GM23338 (cell line): Measurements from ENCODE around the gene CD247. TPM values are rescaled to one million over a fixed set of nuclear protein-coding genes. Genes with fewer than 3 reads are reported as not detected.

ENCODE experiments used
- ATAC-seq: fragments of 200-7000 bp; cut with Tn5 transposase; 3 replicates; pipeline ENCODE4 v1.9.1; 2020
- DNase-seq: peaks from one replicate; pipeline ENCODE4 v3.0.0-alpha.2; 2015; ENCODE audit warnings: low spot score
- H2AFZ ChIP-seq: fragments of 200-600 bp; sonication (generic); 2 replicates; pipeline ENCODE4 v1.8.0; 2016; ENCODE audit warnings: antibody characterized with exemption, mild to moderate bottlenecking, moderate library complexity
- H3F3A ChIP-seq: fragments of 200-600 bp; sonication (generic); replicated peaks from 2 replicates; pipeline ENCODE4 v1.8.0; 2017; ENCODE audit warnings: antibody characterized with exemption, mixed run types, low read depth
- H3K27ac ChIP-seq: fragments of 200-600 bp; sonication (generic); 2 replicates; pipeline ENCODE4 v1.6.1; 2016; ENCODE audit warnings: low read depth
- H3K27me3 ChIP-seq: fragments of 200-600 bp; sonication (generic); 2 replicates; pipeline ENCODE4 v1.8.0; 2016; ENCODE audit warnings: mild to moderate bottlenecking, mixed run types, moderate library complexity; ENCODE audit not compliant: insufficient read depth
- H3K36me3 ChIP-seq: fragments of 200-600 bp; sonication (generic); 2 replicates; pipeline ENCODE4 v1.8.0; 2016; ENCODE audit warnings: mild to moderate bottlenecking; ENCODE audit not compliant: insufficient read depth
- H3K4me1 ChIP-seq: fragments of 200-600 bp; sonication (generic); 2 replicates; pipeline ENCODE4 v1.8.0; 2016; ENCODE audit warnings: mild to moderate bottlenecking, moderate library complexity; ENCODE audit not compliant: insufficient read depth
- H3K4me2 ChIP-seq: fragments of 200-600 bp; sonication (generic); 2 replicates; pipeline ENCODE4 v1.7.1; 2017; ENCODE audit warnings: mixed run types
- H3K4me3 ChIP-seq: fragments of 200-600 bp; sonication (generic); 2 replicates; pipeline ENCODE4 v1.6.1; 2016; ENCODE audit warnings: mixed run types
- H3K79me2 ChIP-seq: fragments of 200-600 bp; sonication (generic); replicated peaks from 2 replicates; pipeline ENCODE4 v1.8.0; 2017; ENCODE audit warnings: mild to moderate bottlenecking; ENCODE audit not compliant: insufficient read depth
- H3K9me2 ChIP-seq: fragments of 200-600 bp; sonication (generic); 2 replicates; pipeline ENCODE4 v1.8.0; 2017; ENCODE audit not compliant: insufficient read depth
- H4K20me1 ChIP-seq: fragments of 200-600 bp; sonication (generic); replicated peaks from 2 replicates; pipeline ENCODE4 v1.8.0; 2017; ENCODE audit warnings: mild to moderate bottlenecking; ENCODE audit not compliant: insufficient read depth
- H3K27ac Mint-ChIP-seq: 2 replicates; pipeline ENCODE4 v1.8.0; 2020; ENCODE audit warnings: inconsistent platforms, mild to moderate bottlenecking, moderate library complexity, mixed read lengths
- H3K27me3 Mint-ChIP-seq: 3 replicates; pipeline ENCODE4 v1.8.0; 2022; ENCODE audit warnings: low read depth, mild to moderate bottlenecking, moderate library complexity, mixed read lengths, inconsistent platforms; ENCODE audit not compliant: insufficient read depth, poor library complexity
- H3K36me3 Mint-ChIP-seq: 3 replicates; pipeline ENCODE4 v1.8.0; 2021; ENCODE audit warnings: low read depth, mild to moderate bottlenecking, inconsistent platforms, moderate library complexity, mixed read lengths
- H3K4me1 Mint-ChIP-seq: 3 replicates; pipeline ENCODE4 v1.8.0; 2020; ENCODE audit warnings: mild to moderate bottlenecking, inconsistent platforms, mixed read lengths
- H3K4me3 Mint-ChIP-seq: 3 replicates; pipeline ENCODE4 v1.8.0; 2021; ENCODE audit warnings: moderate library complexity, mild to moderate bottlenecking, inconsistent platforms, mixed read lengths
- H3K9me3 Mint-ChIP-seq: 3 replicates; pipeline ENCODE4 v1.8.0; 2020; ENCODE audit warnings: moderate library complexity, mild to moderate bottlenecking, inconsistent platforms, mixed read lengths
- CREB1 ChIP-seq: fragments of 250-450 bp; sonication (Bioruptor Pico); IDR thresholded peaks from 2 replicates; pipeline ENCODE4 v1.5.0; 2020; ENCODE audit warnings: low read depth, mild to moderate bottlenecking, moderate library complexity
- ETS1 ChIP-seq: IDR thresholded peaks from 2 replicates; pipeline ENCODE4 v1.6.1; 2016; ENCODE audit warnings: antibody characterized with exemption
- EZH2 ChIP-seq: fragments of 200-600 bp; sonication (generic); IDR thresholded peaks from one replicate; pipeline ENCODE4 v1.8.0; 2017; ENCODE audit warnings: antibody characterized with exemption, mild to moderate bottlenecking, low read depth; ENCODE audit not compliant: unreplicated experiment
- EZH2phosphoT487 ChIP-seq: fragments of 200-600 bp; sonication (generic); IDR thresholded peaks from one replicate; pipeline ENCODE4 v1.8.1; 2018; ENCODE audit warnings: antibody characterized with exemption; ENCODE audit not compliant: unreplicated experiment
- JUNB ChIP-seq: IDR thresholded peaks from one replicate; pipeline ENCODE4 v1.6.1; 2016; ENCODE audit warnings: antibody characterized with exemption; ENCODE audit not compliant: unreplicated experiment
- NANOG ChIP-seq: IDR thresholded peaks from 2 replicates; pipeline ENCODE4 v1.6.1; 2016; ENCODE audit warnings: antibody characterized with exemption, borderline replicate concordance
- POLR2AphosphoS5 ChIP-seq: IDR thresholded peaks from 2 replicates; pipeline ENCODE4 v1.6.1; 2016; ENCODE audit warnings: antibody characterized with exemption, low read depth
- REST ChIP-seq: IDR thresholded peaks from one replicate; pipeline ENCODE4 v1.6.1; 2018; ENCODE audit warnings: antibody characterized with exemption; ENCODE audit not compliant: unreplicated experiment
- STAT1 ChIP-seq: IDR thresholded peaks from one replicate; pipeline ENCODE4 v1.6.1; 2016; ENCODE audit warnings: antibody characterized with exemption; ENCODE audit not compliant: unreplicated experiment
- ZNF114 ChIP-seq: fragments of 250-450 bp; sonication (Bioruptor Pico); IDR thresholded peaks from 2 replicates; pipeline ENCODE4 v1.5.0; 2020; ENCODE audit warnings: mild to moderate bottlenecking, moderate library complexity
- ZNF331 ChIP-seq: fragments of 250-450 bp; sonication (Bioruptor Pico); IDR thresholded peaks from 2 replicates; pipeline ENCODE4 v1.5.0; 2020; ENCODE audit warnings: low read depth, mild to moderate bottlenecking, moderate library complexity
- ZNF462 ChIP-seq: fragments of 250-450 bp; sonication (Bioruptor Pico); IDR thresholded peaks from 2 replicates; pipeline ENCODE4 v1.5.0; 2020; ENCODE audit warnings: mild to moderate bottlenecking, moderate library complexity
- polyA plus RNA-seq: library from polyadenylated mRNA; unstranded; fragments of >200 nt; fragmentation: Nextera tagmentation; extraction: Ambion mirVana; gene quantifications from 2 replicates; pipeline ENCODE4 v1.2.1, GENCODE V29; 2016
- total RNA-seq: library from RNA; depleted of rRNA; stranded (reverse); fragments of >200 nt; shearing (Covaris generic); gene quantifications from 2 replicates; pipeline ENCODE4 v1.2.3, GENCODE V29; 2014
- TF ChIP-seq, protein P1 (sequence below), 2 experiments: fragments of 200-600 bp in 1 of 2; sonication (generic) in 1 of 2; conservative IDR thresholded peaks; 2 replicates each; pipeline versions ENCODE4 v1.5.1 to v1.6.1; 2016 to 2017; ENCODE audit warnings: antibody characterized with exemption in 2 of 2, low read depth in 2 of 2, mild to moderate bottlenecking in 2 of 2, moderate library complexity in 1 of 2

CD247 gene
- total and polyA plus RNA-seq, 2 experiments from 2014 or later, result 1.2 to 1.4 TPM

DNA sequence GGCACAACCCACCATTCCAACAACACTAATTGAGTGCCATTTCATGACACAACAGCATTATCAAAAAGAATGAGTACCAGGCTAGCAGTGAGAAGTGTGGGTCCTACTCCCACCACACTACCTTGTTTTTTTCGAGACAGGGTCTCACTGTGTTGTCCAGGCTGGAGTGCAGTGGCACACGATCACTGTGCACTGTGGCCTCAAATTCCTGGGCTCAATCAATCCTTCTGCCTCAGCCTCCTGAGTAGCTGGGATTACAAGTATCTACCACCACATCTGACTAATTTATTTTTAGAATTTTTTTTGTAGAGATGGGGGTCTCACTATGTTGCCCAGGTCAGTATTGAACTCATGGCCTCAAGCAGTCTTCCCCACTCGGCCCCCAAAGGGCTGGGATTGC lies 30.7 kb downstream of the CD247 start:
- Mint-ChIP-seq H3K9me3 (no peaks in the 10 kb centered on the region), H3K4me1 (peaks cover 50% of the 10 kb centered on the region), H3K36me3 (no peaks in the 10 kb centered on the region), H3K4me3 (no peak overlapping the region), H3K27me3 (peaks cover 24% of the 10 kb centered on the region), H3K27ac (no peak overlapping the region)
- H3K4me2 ChIP-seq, result no peak overlapping the region
- no peaks in the 10 kb centered on the region for H4K20me1 ChIP-seq
- no peak overlapping the region for H2AFZ ChIP-seq
- TF ChIP-seq EZH2 (no peak), NANOG (no peak), POLR2AphosphoS5 (no peak), ZNF114 (CRISPR knock-in tag) (no peak), REST (no peak), STAT1 (no peak), CREB1 (CRISPR knock-in tag) (no peak), ETS1 (no peak), ZNF462 (CRISPR knock-in tag) (no peak), JUNB (no peak), ZNF331 (no peak), EZH2phosphoT487 (no peak)
- TF ChIP-seq, protein P1, sequence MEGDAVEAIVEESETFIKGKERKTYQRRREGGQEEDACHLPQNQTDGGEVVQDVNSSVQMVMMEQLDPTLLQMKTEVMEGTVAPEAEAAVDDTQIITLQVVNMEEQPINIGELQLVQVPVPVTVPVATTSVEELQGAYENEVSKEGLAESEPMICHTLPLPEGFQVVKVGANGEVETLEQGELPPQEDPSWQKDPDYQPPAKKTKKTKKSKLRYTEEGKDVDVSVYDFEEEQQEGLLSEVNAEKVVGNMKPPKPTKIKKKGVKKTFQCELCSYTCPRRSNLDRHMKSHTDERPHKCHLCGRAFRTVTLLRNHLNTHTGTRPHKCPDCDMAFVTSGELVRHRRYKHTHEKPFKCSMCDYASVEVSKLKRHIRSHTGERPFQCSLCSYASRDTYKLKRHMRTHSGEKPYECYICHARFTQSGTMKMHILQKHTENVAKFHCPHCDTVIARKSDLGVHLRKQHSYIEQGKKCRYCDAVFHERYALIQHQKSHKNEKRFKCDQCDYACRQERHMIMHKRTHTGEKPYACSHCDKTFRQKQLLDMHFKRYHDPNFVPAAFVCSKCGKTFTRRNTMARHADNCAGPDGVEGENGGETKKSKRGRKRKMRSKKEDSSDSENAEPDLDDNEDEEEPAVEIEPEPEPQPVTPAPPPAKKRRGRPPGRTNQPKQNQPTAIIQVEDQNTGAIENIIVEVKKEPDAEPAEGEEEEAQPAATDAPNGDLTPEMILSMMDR (conservative IDR thresholded peaks at IDR 0.05; ENCODE audit: low read depth in 2 of 2), result no peak
- H3K27ac ChIP-seq, result no peak overlapping the region
- ATAC-seq (no peak), DNase-seq (no peak)
- no peaks in the 10 kb centered on the region for H3K36me3 ChIP-seq
- H3K4me3 ChIP-seq, result no peak overlapping the region
- H3K9me2 ChIP-seq, result 0 out of 2 replicates have a peak, but pooled peaks cover 4% of the 10 kb centered on the region
- peaks cover 31% of the 10 kb centered on the region for H3K4me1 ChIP-seq
- H3K79me2 ChIP-seq, result no peaks in the 10 kb centered on the region
- peaks cover 4% of the 10 kb centered on the region; the same call in 1 of the 2 replicates for H3F3A ChIP-seq
- H3K27me3 ChIP-seq, result no peaks in the 10 kb centered on the region
